ENCODE data around the gene PHACTR1. TPM values are rescaled to one million over a fixed set of nuclear protein-coding genes. Genes with fewer than 3 reads are reported as not detected.

The PHACTR1 gene
- 115 TPM for polyA plus RNA-seq (2012; ENCODE audit: missing spikeins)

GRCh38 chr6:12716298-12716916 is at the start of gene PHACTR1:
Gene PHACTR1, plus strand, starts transcription at chr6:12716767.
- no peak for DNase-seq (ENCODE audit: insufficient read length)
- no peak for FAIRE-seq
- TF ChIP-seq POLR2A (IDR thresholded peaks at IDR 0.05; ENCODE audit: low read depth, low read length) (no peak), TAF1 (IDR thresholded peaks at IDR 0.05; ENCODE audit: borderline replicate concordance, low read depth, low read length) (no peak), POLR2AphosphoS5 (IDR thresholded peaks at IDR 0.05; ENCODE audit: low read depth, low read length) (no peak)

- FAIRE-seq: no peak
- TF ChIP-seq POLR2A (IDR thresholded peaks at IDR 0.05; ENCODE audit: low read depth, low read length) (no peak), TAF1 (IDR thresholded peaks at IDR 0.05; ENCODE audit: borderline replicate concordance, low read depth, low read length) (no peak), POLR2AphosphoS5 (IDR thresholded peaks at IDR 0.05; ENCODE audit: low read depth, low read length) (no peak)
- DNase-seq (ENCODE audit: insufficient read length): no peak
Measured at GRCh38 chr6:12666886-12667285, 49.7 kb upstream of the PHACTR1 start.

GRCh38 chr6:12675931-12676330 is 40.6 kb upstream of the PHACTR1 start:
- FAIRE-seq (no peak), DNase-seq (ENCODE audit: insufficient read length) (no peak)
- TF ChIP-seq POLR2A (IDR thresholded peaks at IDR 0.05; ENCODE audit: low read depth, low read length) (no peak), POLR2AphosphoS5 (IDR thresholded peaks at IDR 0.05; ENCODE audit: low read depth, low read length) (no peak), TAF1 (IDR thresholded peaks at IDR 0.05; ENCODE audit: borderline replicate concordance, low read depth, low read length) (no peak)

- no peak for TF ChIP-seq POLR2AphosphoS5 (IDR thresholded peaks at IDR 0.05; ENCODE audit: low read depth, low read length)
- no peak for TF ChIP-seq POLR2A (IDR thresholded peaks at IDR 0.05; ENCODE audit: low read depth, low read length)
- TF ChIP-seq TAF1 (IDR thresholded peaks at IDR 0.05; ENCODE audit: borderline replicate concordance, low read depth, low read length): no peak
- FAIRE-seq: no peak
- no peak for DNase-seq (ENCODE audit: insufficient read length)
Measured at GRCh38 chr6:12679341-12679740, 37.2 kb upstream of the PHACTR1 start.

GRCh38 chr6:12693122-12693521 is 23.4 kb upstream of the PHACTR1 start:
- DNase-seq (ENCODE audit: insufficient read length) (no peak), FAIRE-seq (no peak)
- TF ChIP-seq POLR2A (IDR thresholded peaks at IDR 0.05; ENCODE audit: low read depth, low read length) (no peak), TAF1 (IDR thresholded peaks at IDR 0.05; ENCODE audit: borderline replicate concordance, low read depth, low read length) (no peak), POLR2AphosphoS5 (IDR thresholded peaks at IDR 0.05; ENCODE audit: low read depth, low read length) (no peak)

- TF ChIP-seq POLR2AphosphoS5 (IDR thresholded peaks at IDR 0.05; ENCODE audit: low read depth, low read length) (no peak), POLR2A (IDR thresholded peaks at IDR 0.05; ENCODE audit: low read depth, low read length) (no peak), TAF1 (IDR thresholded peaks at IDR 0.05; ENCODE audit: borderline replicate concordance, low read depth, low read length) (no peak)
- no peak for DNase-seq (ENCODE audit: insufficient read length)
- no peak for FAIRE-seq
Measured at GRCh38 chr6:12698298-12698697, 18.3 kb upstream of the PHACTR1 start.

GRCh38 chr6:12704946-12705345 is 11.6 kb upstream of the PHACTR1 start:
- no peak for FAIRE-seq
- no peak for DNase-seq (ENCODE audit: insufficient read length)
- TF ChIP-seq POLR2A (IDR thresholded peaks at IDR 0.05; ENCODE audit: low read depth, low read length) (no peak), POLR2AphosphoS5 (IDR thresholded peaks at IDR 0.05; ENCODE audit: low read depth, low read length) (no peak), TAF1 (IDR thresholded peaks at IDR 0.05; ENCODE audit: borderline replicate concordance, low read depth, low read length) (no peak)

GRCh38 chr6:12709116-12709515 is 7.5 kb upstream of the PHACTR1 start:
- no peak for DNase-seq (ENCODE audit: insufficient read length)
- no peak for FAIRE-seq
- no peak for TF ChIP-seq POLR2AphosphoS5 (IDR thresholded peaks at IDR 0.05; ENCODE audit: low read depth, low read length)

GRCh38 chr6:12709556-12710232 is 6.9 kb upstream of the PHACTR1 start:
- DNase-seq (ENCODE audit: insufficient read length) (no peak), FAIRE-seq (no peak)
- no peak for TF ChIP-seq POLR2AphosphoS5 (IDR thresholded peaks at IDR 0.05; ENCODE audit: low read depth, low read length)
- TF ChIP-seq POLR2A (IDR thresholded peaks at IDR 0.05; ENCODE audit: low read depth, low read length): no peak
- TF ChIP-seq TAF1 (IDR thresholded peaks at IDR 0.05; ENCODE audit: borderline replicate concordance, low read depth, low read length): no peak

- DNase-seq (ENCODE audit: insufficient read length) (no peak), FAIRE-seq (no peak)
- TF ChIP-seq POLR2AphosphoS5 (IDR thresholded peaks at IDR 0.05; ENCODE audit: low read depth, low read length) (no peak), POLR2A (IDR thresholded peaks at IDR 0.05; ENCODE audit: low read depth, low read length) (no peak), TAF1 (IDR thresholded peaks at IDR 0.05; ENCODE audit: borderline replicate concordance, low read depth, low read length) (no peak)
Measured at GRCh38 chr6:12710921-12711320, 5.6 kb upstream of the PHACTR1 start.

GRCh38 chr6:12714022-12714421 is 2.5 kb upstream of the PHACTR1 start:
- no peak for DNase-seq (ENCODE audit: insufficient read length)
- no peak for FAIRE-seq
- TF ChIP-seq POLR2AphosphoS5 (IDR thresholded peaks at IDR 0.05; ENCODE audit: low read depth, low read length): no peak
- no peak for TF ChIP-seq TAF1 (IDR thresholded peaks at IDR 0.05; ENCODE audit: borderline replicate concordance, low read depth, low read length)
- no peak for TF ChIP-seq POLR2A (IDR thresholded peaks at IDR 0.05; ENCODE audit: low read depth, low read length)

- DNase-seq (ENCODE audit: insufficient read length): no peak
- no peak for TF ChIP-seq POLR2A (IDR thresholded peaks at IDR 0.05; ENCODE audit: low read depth, low read length)
- TF ChIP-seq TAF1 (IDR thresholded peaks at IDR 0.05; ENCODE audit: borderline replicate concordance, low read depth, low read length): no peak
- no peak for TF ChIP-seq POLR2AphosphoS5 (IDR thresholded peaks at IDR 0.05; ENCODE audit: low read depth, low read length)
- no peak for FAIRE-seq
Measured at GRCh38 chr6:12715437-12715836, 1.1 kb upstream of the PHACTR1 start.

All from GM12892 (cell line).